GM23338 (cell line): Measurements from ENCODE around the gene NEK7. TPM values are rescaled to one million over a fixed set of nuclear protein-coding genes. Genes with fewer than 3 reads are reported as not detected.

Experiments used
- ATAC-seq: fragments of 200-7000 bp; cut with Tn5 transposase; 3 replicates; pipeline ENCODE4 v1.9.1; 2020
- DNase-seq: peaks from one replicate; pipeline ENCODE4 v3.0.0-alpha.2; 2015; ENCODE audit warnings: low spot score
- H2AFZ ChIP-seq: fragments of 200-600 bp; sonication (generic); 2 replicates; pipeline ENCODE4 v1.8.0; 2016; ENCODE audit warnings: antibody characterized with exemption, mild to moderate bottlenecking, moderate library complexity
- H3F3A ChIP-seq: fragments of 200-600 bp; sonication (generic); replicated peaks from 2 replicates; pipeline ENCODE4 v1.8.0; 2017; ENCODE audit warnings: antibody characterized with exemption, mixed run types, low read depth
- H3K27ac ChIP-seq: fragments of 200-600 bp; sonication (generic); 2 replicates; pipeline ENCODE4 v1.6.1; 2016; ENCODE audit warnings: low read depth
- H3K27me3 ChIP-seq: fragments of 200-600 bp; sonication (generic); 2 replicates; pipeline ENCODE4 v1.8.0; 2016; ENCODE audit warnings: mild to moderate bottlenecking, mixed run types, moderate library complexity; ENCODE audit not compliant: insufficient read depth
- H3K36me3 ChIP-seq: fragments of 200-600 bp; sonication (generic); 2 replicates; pipeline ENCODE4 v1.8.0; 2016; ENCODE audit warnings: mild to moderate bottlenecking; ENCODE audit not compliant: insufficient read depth
- H3K4me1 ChIP-seq: fragments of 200-600 bp; sonication (generic); 2 replicates; pipeline ENCODE4 v1.8.0; 2016; ENCODE audit warnings: mild to moderate bottlenecking, moderate library complexity; ENCODE audit not compliant: insufficient read depth
- H3K4me2 ChIP-seq: fragments of 200-600 bp; sonication (generic); 2 replicates; pipeline ENCODE4 v1.7.1; 2017; ENCODE audit warnings: mixed run types
- H3K4me3 ChIP-seq: fragments of 200-600 bp; sonication (generic); 2 replicates; pipeline ENCODE4 v1.6.1; 2016; ENCODE audit warnings: mixed run types
- H3K79me2 ChIP-seq: fragments of 200-600 bp; sonication (generic); replicated peaks from 2 replicates; pipeline ENCODE4 v1.8.0; 2017; ENCODE audit warnings: mild to moderate bottlenecking; ENCODE audit not compliant: insufficient read depth
- H3K9me2 ChIP-seq: fragments of 200-600 bp; sonication (generic); 2 replicates; pipeline ENCODE4 v1.8.0; 2017; ENCODE audit not compliant: insufficient read depth
- H4K20me1 ChIP-seq: fragments of 200-600 bp; sonication (generic); replicated peaks from 2 replicates; pipeline ENCODE4 v1.8.0; 2017; ENCODE audit warnings: mild to moderate bottlenecking; ENCODE audit not compliant: insufficient read depth
- H3K27ac Mint-ChIP-seq: 2 replicates; pipeline ENCODE4 v1.8.0; 2020; ENCODE audit warnings: inconsistent platforms, mild to moderate bottlenecking, moderate library complexity, mixed read lengths
- H3K27me3 Mint-ChIP-seq: 3 replicates; pipeline ENCODE4 v1.8.0; 2022; ENCODE audit warnings: low read depth, mild to moderate bottlenecking, moderate library complexity, mixed read lengths, inconsistent platforms; ENCODE audit not compliant: insufficient read depth, poor library complexity
- H3K36me3 Mint-ChIP-seq: 3 replicates; pipeline ENCODE4 v1.8.0; 2021; ENCODE audit warnings: low read depth, mild to moderate bottlenecking, inconsistent platforms, moderate library complexity, mixed read lengths
- H3K4me1 Mint-ChIP-seq: 3 replicates; pipeline ENCODE4 v1.8.0; 2020; ENCODE audit warnings: mild to moderate bottlenecking, inconsistent platforms, mixed read lengths
- H3K4me3 Mint-ChIP-seq: 3 replicates; pipeline ENCODE4 v1.8.0; 2021; ENCODE audit warnings: moderate library complexity, mild to moderate bottlenecking, inconsistent platforms, mixed read lengths
- H3K9me3 Mint-ChIP-seq: 3 replicates; pipeline ENCODE4 v1.8.0; 2020; ENCODE audit warnings: moderate library complexity, mild to moderate bottlenecking, inconsistent platforms, mixed read lengths
- CREB1 ChIP-seq: fragments of 250-450 bp; sonication (Bioruptor Pico); IDR thresholded peaks from 2 replicates; pipeline ENCODE4 v1.5.0; 2020; ENCODE audit warnings: low read depth, mild to moderate bottlenecking, moderate library complexity
- EZH2 ChIP-seq: fragments of 200-600 bp; sonication (generic); IDR thresholded peaks from one replicate; pipeline ENCODE4 v1.8.0; 2017; ENCODE audit warnings: antibody characterized with exemption, mild to moderate bottlenecking, low read depth; ENCODE audit not compliant: unreplicated experiment
- EZH2phosphoT487 ChIP-seq: fragments of 200-600 bp; sonication (generic); IDR thresholded peaks from one replicate; pipeline ENCODE4 v1.8.1; 2018; ENCODE audit warnings: antibody characterized with exemption; ENCODE audit not compliant: unreplicated experiment
- ZNF331 ChIP-seq: fragments of 250-450 bp; sonication (Bioruptor Pico); IDR thresholded peaks from 2 replicates; pipeline ENCODE4 v1.5.0; 2020; ENCODE audit warnings: low read depth, mild to moderate bottlenecking, moderate library complexity
- polyA plus RNA-seq: library from polyadenylated mRNA; unstranded; fragments of >200 nt; fragmentation: Nextera tagmentation; extraction: Ambion mirVana; gene quantifications from 2 replicates; pipeline ENCODE4 v1.2.1, GENCODE V29; 2016
- total RNA-seq: library from RNA; depleted of rRNA; stranded (reverse); fragments of >200 nt; shearing (Covaris generic); gene quantifications from 2 replicates; pipeline ENCODE4 v1.2.3, GENCODE V29; 2014
- TF ChIP-seq, protein P1 (sequence below), 2 experiments: fragments of 200-600 bp in 1 of 2; sonication (generic) in 1 of 2; conservative IDR thresholded peaks; 2 replicates each; pipeline versions ENCODE4 v1.5.1 to v1.6.1; 2016 to 2017; ENCODE audit warnings: antibody characterized with exemption in 2 of 2, low read depth in 2 of 2, mild to moderate bottlenecking in 2 of 2, moderate library complexity in 1 of 2
- TF ChIP-seq, protein P2 (sequence below): fragments of 250-450 bp; sonication (Bioruptor Pico); IDR thresholded peaks from 2 replicates; pipeline ENCODE4 v1.5.0; 2020; ENCODE audit warnings: mild to moderate bottlenecking, moderate library complexity

The NEK7 gene
- total and polyA plus RNA-seq, 2 experiments from 2014 or later = 4.8 to 15.3 TPM

DNA sequence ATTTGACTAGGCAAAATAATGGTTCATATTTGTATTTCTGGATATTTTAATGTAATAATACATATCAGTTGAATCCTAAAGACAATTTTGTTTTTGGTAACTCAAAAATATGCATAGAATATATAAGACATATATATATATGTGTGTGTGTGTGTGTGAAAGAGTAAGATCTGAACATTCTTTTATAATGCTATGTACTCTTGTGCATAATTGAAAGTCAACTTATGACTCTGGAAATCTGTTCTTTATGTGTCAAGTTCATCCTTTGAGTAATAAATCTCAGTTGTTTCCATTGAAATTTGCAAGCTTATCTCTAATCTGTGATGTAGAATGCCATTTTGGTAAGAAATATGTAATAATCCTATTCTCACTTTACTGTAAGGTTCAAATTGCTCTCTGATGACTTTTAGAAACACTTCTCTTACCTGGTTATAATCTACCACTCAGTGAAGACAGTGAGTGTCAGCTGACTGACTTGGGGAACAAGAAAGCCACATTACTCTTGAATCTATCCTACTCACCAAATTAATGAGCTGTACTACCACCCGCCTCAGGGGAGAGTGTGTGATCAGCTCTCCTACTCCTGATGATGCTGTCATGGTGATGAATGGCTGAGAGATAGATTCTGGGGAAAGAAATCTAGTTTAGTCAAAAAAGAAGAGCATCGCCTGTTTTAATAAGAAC lies 15.0 kb upstream of the NEK7 start:
- Histone ChIP-seq H3F3A (no peaks in the 10 kb centered on the region), H3K27me3 (no peaks in the 10 kb centered on the region), H3K9me2 (0 out of 2 replicates have a peak, but pooled peaks cover 6% of the 10 kb centered on the region), H3K4me1 (no peaks in the 10 kb centered on the region), H4K20me1 (no peaks in the 10 kb centered on the region), H3K4me2 (no peak overlapping the region), H3K79me2 (no peaks in the 10 kb centered on the region), H3K27ac (no peak overlapping the region), H3K36me3 (no peaks in the 10 kb centered on the region), H2AFZ (no peak overlapping the region), H3K4me3 (no peak overlapping the region)
- Mint-ChIP-seq H3K27me3 (no peaks in the 10 kb centered on the region), H3K27ac (no peak overlapping the region), H3K4me3 (no peak overlapping the region), H3K36me3 (no peaks in the 10 kb centered on the region), H3K9me3 (no peaks in the 10 kb centered on the region), H3K4me1 (no peaks in the 10 kb centered on the region)
- ATAC-seq (no peak), DNase-seq (no peak)
- no peak for TF ChIP-seq CREB1 (CRISPR knock-in tag)
- TF ChIP-seq, protein P1, sequence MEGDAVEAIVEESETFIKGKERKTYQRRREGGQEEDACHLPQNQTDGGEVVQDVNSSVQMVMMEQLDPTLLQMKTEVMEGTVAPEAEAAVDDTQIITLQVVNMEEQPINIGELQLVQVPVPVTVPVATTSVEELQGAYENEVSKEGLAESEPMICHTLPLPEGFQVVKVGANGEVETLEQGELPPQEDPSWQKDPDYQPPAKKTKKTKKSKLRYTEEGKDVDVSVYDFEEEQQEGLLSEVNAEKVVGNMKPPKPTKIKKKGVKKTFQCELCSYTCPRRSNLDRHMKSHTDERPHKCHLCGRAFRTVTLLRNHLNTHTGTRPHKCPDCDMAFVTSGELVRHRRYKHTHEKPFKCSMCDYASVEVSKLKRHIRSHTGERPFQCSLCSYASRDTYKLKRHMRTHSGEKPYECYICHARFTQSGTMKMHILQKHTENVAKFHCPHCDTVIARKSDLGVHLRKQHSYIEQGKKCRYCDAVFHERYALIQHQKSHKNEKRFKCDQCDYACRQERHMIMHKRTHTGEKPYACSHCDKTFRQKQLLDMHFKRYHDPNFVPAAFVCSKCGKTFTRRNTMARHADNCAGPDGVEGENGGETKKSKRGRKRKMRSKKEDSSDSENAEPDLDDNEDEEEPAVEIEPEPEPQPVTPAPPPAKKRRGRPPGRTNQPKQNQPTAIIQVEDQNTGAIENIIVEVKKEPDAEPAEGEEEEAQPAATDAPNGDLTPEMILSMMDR (conservative IDR thresholded peaks at IDR 0.05; ENCODE audit: low read depth in 2 of 2) = no peak
- TF ChIP-seq EZH2 = no peak
- TF ChIP-seq, protein P2, sequence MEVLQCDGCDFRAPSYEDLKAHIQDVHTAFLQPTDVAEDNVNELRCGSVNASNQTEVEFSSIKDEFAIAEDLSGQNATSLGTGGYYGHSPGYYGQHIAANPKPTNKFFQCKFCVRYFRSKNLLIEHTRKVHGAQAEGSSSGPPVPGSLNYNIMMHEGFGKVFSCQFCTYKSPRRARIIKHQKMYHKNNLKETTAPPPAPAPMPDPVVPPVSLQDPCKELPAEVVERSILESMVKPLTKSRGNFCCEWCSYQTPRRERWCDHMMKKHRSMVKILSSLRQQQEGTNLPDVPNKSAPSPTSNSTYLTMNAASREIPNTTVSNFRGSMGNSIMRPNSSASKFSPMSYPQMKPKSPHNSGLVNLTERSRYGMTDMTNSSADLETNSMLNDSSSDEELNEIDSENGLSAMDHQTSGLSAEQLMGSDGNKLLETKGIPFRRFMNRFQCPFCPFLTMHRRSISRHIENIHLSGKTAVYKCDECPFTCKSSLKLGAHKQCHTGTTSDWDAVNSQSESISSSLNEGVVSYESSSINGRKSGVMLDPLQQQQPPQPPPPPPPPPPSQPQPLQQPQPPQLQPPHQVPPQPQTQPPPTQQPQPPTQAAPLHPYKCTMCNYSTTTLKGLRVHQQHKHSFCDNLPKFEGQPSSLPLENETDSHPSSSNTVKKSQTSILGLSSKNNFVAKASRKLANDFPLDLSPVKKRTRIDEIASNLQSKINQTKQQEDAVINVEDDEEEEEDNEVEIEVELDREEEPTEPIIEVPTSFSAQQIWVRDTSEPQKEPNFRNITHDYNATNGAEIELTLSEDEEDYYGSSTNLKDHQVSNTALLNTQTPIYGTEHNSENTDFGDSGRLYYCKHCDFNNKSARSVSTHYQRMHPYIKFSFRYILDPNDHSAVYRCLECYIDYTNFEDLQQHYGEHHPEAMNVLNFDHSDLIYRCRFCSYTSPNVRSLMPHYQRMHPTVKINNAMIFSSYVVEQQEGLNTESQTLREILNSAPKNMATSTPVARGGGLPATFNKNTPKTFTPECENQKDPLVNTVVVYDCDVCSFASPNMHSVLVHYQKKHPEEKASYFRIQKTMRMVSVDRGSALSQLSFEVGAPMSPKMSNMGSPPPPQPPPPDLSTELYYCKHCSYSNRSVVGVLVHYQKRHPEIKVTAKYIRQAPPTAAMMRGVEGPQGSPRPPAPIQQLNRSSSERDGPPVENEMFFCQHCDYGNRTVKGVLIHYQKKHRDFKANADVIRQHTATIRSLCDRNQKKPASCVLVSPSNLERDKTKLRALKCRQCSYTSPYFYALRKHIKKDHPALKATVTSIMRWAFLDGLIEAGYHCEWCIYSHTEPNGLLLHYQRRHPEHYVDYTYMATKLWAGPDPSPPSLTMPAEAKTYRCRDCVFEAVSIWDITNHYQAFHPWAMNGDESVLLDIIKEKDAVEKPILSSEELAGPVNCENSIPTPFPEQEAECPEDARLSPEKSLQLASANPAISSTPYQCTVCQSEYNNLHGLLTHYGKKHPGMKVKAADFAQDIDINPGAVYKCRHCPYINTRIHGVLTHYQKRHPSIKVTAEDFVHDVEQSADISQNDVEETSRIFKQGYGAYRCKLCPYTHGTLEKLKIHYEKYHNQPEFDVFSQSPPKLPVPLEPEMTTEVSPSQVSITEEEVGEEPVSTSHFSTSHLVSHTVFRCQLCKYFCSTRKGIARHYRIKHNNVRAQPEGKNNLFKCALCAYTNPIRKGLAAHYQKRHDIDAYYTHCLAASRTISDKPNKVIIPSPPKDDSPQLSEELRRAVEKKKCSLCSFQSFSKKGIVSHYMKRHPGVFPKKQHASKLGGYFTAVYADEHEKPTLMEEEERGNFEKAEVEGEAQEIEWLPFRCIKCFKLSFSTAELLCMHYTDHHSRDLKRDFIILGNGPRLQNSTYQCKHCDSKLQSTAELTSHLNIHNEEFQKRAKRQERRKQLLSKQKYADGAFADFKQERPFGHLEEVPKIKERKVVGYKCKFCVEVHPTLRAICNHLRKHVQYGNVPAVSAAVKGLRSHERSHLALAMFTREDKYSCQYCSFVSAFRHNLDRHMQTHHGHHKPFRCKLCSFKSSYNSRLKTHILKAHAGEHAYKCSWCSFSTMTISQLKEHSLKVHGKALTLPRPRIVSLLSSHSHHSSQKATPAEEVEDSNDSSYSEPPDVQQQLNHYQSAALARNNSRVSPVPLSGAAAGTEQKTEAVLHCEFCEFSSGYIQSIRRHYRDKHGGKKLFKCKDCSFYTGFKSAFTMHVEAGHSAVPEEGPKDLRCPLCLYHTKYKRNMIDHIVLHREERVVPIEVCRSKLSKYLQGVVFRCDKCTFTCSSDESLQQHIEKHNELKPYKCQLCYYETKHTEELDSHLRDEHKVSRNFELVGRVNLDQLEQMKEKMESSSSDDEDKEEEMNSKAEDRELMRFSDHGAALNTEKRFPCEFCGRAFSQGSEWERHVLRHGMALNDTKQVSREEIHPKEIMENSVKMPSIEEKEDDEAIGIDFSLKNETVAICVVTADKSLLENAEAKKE = no peak
- no peak for TF ChIP-seq EZH2phosphoT487
- no peak for TF ChIP-seq ZNF331
